Erythroblast (primary cell): Measurements from ENCODE around the gene SNRPA1.

Experiments
- GATA1 ChIP-seq: IDR thresholded peaks from 2 replicates; pipeline ENCODE4 v1.6.1; 2011; ENCODE audit warnings: low read depth, mild to moderate bottlenecking, control low read depth, low read length, moderate library complexity
- POLR2A ChIP-seq: IDR thresholded peaks from 2 replicates; pipeline ENCODE4 v1.6.1; 2011; ENCODE audit warnings: mild to moderate bottlenecking, low read length

DNA sequence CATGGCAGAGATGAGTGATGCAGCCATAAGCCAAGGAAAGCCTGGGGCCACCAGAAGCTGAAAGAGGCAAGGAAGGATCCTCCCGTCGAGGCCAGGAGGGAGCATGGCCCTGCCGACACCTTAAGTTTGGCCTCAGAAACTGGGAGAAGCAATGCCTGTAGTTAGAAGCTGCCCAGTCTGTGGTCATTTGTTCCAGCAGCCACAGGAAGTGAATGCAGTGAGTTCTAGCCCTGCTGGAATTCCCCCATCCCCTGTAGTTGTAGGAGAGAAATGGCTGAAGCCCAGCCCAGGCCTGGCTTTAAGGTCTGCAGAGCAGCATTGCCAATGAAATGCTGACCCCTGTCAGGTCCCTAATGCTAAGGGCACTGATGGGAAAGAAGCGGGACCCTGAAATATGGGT lies 31.0 kb downstream of the SNRPA1 start:
- TF ChIP-seq POLR2A (no peak), GATA1 (no peak)
